Inferior parietal cortex (tissue), 1 donor: Measurements from ENCODE around the gene PSMD3.
A peak's percentile ranks its signal among the peaks of the same experiment; 100 is the strongest.
"Not testable (repeated sequence)": the region's sequence is repeated elsewhere in the genome, so short reads cannot be mapped to it uniquely, and the experiment has no call there.

ENCODE experiments used
- DNase-seq: peaks from one replicate; pipeline ENCODE4 v3.0.0-alpha.2; 2016; ENCODE audit errors: extremely low spot score

The PSMD3 gene

GRCh38 chr17:39980351-39981206 lies at the start of gene PSMD3:
TSS of gene PSMD3 (plus strand) at chr17:39980807. CDS start at chr17:39980971, 164 bp downstream.
- peak; percentile 99 for DNase-seq

- no peak for DNase-seq
These were observed 46.7 kb upstream of the PSMD3 start for GRCh38 chr17:39933912-39934311.

DNA sequence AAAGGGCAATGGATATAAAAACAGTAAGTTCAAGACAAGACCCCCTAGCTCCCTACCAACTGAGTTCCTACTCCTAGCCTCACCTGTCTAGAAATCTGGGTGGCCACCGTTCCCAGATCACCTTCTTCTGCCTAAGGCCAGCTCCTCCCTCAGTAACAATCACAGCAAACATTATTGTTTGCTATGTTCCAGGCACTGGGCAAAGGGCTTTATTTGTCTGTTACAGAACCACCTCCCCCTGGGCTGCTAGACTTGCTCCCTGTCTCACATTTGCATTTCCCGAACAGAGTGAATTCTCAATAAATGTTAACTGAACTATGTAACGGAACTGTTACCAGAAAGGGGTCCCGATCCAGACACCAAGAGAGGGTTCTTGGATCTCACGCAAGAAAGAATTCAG lies 46.3 kb upstream of the PSMD3 start:
- no peak for DNase-seq

GRCh38 chr17:39935909-39936308 lies 44.7 kb upstream of the PSMD3 start:
- DNase-seq: no peak

- DNase-seq: no peak
These were observed 43.2 kb upstream of the PSMD3 start for GRCh38 chr17:39937447-39937846.

GRCh38 chr17:39938140-39938869 lies 42.3 kb upstream of the PSMD3 start:
- no peak for DNase-seq

DNA sequence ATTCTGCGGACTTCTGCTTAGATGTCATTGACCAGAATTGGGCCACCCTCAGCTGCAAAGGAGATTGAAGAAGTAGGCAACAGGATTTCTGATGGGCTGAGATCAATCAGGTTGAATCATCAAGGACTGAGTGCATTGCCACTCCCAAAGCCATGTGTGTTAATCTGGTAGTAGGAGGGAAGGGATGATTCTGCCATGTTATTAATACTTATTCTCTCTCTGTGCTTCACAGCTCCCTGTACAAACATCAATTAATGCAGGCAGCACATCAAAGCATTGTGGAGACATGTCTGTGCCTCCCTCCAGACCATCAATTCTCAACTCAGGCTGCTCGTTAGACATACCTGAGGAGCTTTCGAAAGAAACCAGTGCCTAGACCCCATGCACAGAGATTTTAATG lies 41.5 kb upstream of the PSMD3 start:
- no peak for DNase-seq

DNA sequence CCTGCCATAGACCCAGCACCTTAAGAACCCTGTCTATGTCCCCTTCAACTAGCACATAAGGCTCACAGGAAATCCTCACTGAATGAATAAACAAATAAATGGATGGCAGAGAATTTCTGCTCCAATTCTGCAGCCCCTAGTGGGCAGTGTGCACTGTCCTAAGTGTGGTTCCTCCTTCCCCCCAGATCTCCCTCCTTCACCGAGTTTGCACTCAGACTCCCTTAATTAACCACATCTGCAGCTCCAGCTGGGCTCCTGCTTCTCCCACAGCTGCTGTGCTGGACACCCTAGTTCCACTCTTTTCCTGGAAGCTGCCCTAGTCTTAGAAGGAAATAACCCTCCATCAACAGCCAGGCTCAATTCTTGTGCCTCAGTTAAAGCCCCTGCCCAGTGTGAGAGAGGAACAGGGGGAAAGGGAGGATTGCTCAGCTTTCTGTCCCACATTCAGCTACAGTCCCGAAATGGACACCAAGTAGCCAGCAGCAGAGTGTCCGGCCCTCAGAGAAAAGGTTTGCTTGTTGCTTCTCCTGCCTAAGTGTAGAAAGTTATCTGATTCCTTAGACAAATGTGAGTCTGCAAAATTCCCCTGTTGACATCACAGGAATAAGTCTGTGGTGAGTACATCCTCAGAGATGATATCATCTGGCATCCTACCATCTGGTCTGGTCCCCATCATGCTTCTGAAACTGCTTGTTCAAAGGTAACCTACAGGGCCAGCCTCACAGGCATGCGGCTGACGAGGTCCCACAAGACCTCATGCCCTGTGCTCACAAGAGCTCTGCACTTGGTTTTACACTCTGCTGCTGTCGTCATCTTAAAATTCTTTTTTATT lies 40.8 kb upstream of the PSMD3 start:
- DNase-seq: no peak

DNA sequence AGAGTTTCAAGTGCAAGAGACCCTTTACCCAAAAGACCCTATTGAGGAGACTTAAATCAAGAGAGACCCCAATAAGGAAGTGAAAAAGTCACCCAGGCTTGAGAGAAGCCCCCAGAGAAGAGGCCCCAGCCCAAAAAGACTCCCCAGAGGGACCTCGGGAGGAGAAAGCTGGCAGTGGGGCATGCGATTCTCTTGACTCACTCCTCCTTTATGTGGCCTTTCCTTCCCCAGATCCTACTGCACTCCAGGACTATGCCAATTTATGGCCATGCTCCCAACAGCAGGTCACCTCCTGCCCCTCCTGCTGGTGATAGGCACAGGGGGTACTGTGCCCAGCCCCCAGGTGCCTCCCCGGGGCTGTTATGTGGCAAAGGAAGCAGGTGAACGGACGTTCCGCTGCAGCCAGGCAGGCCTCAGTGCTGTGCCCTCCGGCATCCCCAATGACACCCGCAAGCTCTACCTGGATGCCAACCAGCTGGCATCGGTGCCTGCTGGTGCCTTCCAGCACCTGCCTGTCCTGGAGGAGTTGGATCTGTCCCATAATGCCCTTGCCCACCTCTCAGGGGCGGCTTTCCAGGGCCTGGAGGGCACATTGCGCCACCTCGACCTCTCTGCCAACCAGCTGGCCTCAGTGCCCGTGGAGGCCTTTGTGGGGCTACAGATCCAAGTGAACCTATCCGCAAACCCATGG lies 36.8 kb upstream of the PSMD3 start:
- no peak for DNase-seq

DNA sequence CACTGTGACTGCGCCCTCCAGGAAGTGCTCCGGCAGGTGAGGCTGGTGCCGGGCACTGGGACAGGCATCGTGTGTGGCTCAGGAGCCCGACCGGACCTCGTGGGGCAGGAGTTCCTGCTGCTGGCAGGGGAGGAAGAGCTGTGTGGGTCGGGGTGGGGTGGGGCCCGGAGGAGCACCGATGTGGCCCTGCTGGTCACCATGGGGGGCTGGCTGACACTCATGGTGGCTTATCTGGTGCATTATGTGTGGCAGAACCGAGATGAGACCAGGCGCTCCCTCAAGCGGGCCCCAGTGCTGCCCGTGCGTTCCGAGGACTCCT lies 36.3 kb upstream of the PSMD3 start:
- no peak for DNase-seq

DNA sequence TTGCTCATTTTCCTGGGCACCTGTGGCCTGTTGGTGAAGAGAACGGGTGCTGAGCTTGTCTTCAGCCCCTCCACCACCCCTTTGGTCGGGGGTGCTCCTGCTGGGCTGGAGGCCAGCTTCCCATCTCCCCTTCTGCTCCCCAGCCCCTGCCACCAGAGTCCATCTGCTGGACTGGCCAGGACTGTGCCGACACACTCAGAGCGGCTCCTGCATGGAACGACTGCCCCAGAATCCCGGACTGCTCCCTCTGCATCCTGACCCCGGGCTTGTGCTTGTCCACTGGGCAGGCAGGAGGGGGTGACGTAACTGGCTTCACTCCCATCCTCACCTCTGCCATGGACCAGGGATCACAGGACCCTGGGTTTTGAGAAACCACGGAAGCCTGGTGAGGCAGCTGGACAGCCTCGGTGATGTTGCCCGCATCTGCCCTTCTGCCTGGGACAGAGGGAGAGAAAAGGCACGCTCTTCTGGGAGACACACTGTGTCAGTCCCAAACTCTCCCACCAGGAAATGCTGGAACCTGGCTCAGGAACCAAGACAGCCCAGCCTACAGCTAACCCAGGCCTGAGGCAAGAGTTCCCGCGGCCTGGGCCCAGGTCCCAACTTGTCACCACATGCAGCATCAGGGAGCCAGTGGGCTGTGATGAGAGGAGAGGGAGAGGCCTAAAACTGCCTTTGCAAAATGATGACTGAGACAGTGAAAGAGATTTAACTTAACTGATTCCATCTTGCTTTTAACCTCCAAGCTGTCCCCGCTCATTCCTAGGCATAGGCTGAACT lies 33.9 kb upstream of the PSMD3 start:
- DNase-seq: no peak

DNA sequence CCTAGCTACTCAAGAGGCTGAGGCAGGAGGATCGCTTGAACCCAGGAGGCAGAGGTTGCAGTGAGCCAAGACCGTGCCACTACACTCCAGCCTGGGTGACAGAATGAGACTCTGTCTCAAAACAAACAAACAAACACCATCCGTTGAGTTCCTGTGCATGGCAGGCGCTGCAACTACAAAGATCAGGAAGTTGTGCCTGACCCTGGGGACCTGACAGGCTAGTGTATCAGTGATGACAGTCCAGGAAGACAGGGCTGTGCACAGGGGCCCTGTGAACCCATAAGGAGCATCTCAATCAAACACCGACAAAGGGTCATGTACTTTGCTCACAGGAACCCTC lies 32.1 kb upstream of the PSMD3 start:
- not testable (repeated sequence) for DNase-seq

GRCh38 chr17:39949028-39949427 lies 31.6 kb upstream of the PSMD3 start:
- DNase-seq: no peak

DNA sequence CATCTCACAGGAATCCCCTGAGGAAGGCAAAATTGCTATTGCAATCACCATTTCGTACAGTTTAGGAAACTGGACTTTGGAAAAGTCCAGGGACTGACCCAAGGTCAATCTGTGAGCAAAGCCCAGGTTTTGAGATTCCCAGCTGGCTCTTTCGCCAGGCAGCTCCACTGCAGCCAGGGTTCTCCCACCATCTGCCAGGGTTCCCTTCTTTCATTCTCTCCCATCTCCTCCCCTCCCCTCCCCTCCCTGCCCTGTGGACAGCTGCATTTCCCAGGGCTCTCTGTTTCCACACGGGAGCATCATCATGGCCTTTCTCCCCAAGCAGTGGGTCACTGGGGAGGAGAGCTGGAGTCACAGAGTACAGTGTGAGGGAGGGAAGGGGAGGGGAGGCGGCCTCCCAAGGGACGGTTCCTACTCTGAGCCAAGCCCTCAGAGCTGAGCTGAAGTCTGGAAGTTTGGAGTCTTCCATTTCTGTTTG lies 29.7 kb upstream of the PSMD3 start:
- no peak for DNase-seq

- DNase-seq: no peak
These were observed 28.5 kb upstream of the PSMD3 start for GRCh38 chr17:39951924-39952679.

DNA sequence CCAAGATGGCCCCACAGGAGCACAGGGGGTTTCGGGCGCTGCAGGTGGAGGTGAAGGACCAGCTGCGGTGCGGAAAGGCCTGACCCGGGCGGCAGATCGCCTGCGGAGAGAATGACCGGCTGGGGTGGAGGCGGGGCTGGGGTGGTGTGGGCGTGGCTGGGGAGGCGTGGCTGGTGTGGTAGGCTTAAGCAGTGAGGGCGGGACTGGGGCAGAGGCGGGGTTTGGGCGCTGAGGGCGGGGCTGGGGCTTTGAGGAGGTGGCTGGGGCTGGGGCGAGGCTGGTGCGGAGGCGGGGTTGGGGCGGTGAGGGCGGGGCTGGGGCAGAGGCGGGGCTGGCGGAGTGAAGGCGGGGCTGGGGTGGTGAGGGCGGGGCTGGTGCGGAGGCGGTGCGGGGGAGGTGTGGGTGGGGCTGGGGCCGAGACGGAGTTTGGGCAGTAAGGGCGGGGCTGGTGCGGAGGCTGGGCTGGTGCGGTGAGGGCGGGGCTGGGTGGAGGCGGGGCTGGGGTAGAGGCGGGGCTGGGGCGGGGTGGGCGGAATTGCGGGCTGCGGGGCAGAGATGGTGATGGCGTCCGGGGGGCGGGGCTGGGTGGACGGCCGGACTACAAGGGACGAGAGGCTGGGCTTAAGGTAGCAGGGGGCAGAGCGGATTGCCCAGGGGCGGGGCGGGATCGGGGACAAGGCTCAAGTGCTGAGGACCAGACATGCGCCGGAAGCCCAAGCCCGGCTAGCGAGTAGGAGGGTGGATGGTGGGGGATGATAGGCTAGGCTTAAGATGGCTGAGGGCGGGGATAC lies 27.7 kb upstream of the PSMD3 start:
- DNase-seq: peak; percentile 53

- DNase-seq: no peak
These were observed 27.1 kb upstream of the PSMD3 start for GRCh38 chr17:39953471-39953888.

- DNase-seq: no peak
These were observed 25.7 kb upstream of the PSMD3 start for GRCh38 chr17:39954876-39955275.

GRCh38 chr17:39955726-39956225 lies 24.8 kb upstream of the PSMD3 start:
- no peak for DNase-seq
